GM12878 (cell line): ENCODE data around the gene TMEM266. TPM values are rescaled to one million over a fixed set of nuclear protein-coding genes. Genes with fewer than 3 reads are reported as not detected.

Source experiments
- ASH2L ChIP-seq: fragments of 300-600, 200-600 bp; sonication (generic); IDR thresholded peaks from 2 replicates; pipeline ENCODE4 v1.6.1; 2017; ENCODE audit warnings: low read depth, mild to moderate bottlenecking, borderline replicate concordance
- BHLHE40 ChIP-seq, 2 experiments: fragments of 450-650 bp in 1 of 2; IDR thresholded peaks; 2 replicates each; pipeline ENCODE4 v1.6.1; 2011 to 2017; ENCODE audit warnings: low read depth in 2 of 2, borderline replicate concordance in 1 of 2, improper control_type of control experiment in 1 of 2, low read length in 1 of 2, mild to moderate bottlenecking in 1 of 2
- CHD2 ChIP-seq: IDR thresholded peaks from 2 replicates; pipeline ENCODE4 v1.6.1; 2011; ENCODE audit warnings: low read depth, low read length, improper control_type of control experiment, borderline replicate concordance
- CHD4 ChIP-seq: fragments of 200-600 bp; sonication (generic); IDR thresholded peaks from 2 replicates; pipeline ENCODE4 v1.6.1; 2016; ENCODE audit warnings: mild to moderate bottlenecking
- DPF2 ChIP-seq: fragments of 450-650 bp; IDR thresholded peaks from 2 replicates; pipeline ENCODE4 v1.6.1; 2017; ENCODE audit warnings: mild to moderate bottlenecking
- EED ChIP-seq: sonication (generic); IDR thresholded peaks from 2 replicates; pipeline ENCODE4 v1.6.1; 2016; ENCODE audit warnings: antibody characterized with exemption, low read depth
- PML ChIP-seq: IDR thresholded peaks from 2 replicates; pipeline ENCODE4 v1.6.1; 2012; ENCODE audit warnings: low read length, inconsistent platforms
- POLR2AphosphoS2 ChIP-seq: IDR thresholded peaks from 2 replicates; pipeline ENCODE4 v1.6.1; 2011; ENCODE audit warnings: low read depth, mild to moderate bottlenecking, low read length, improper control_type of control experiment, moderate library complexity
- REST ChIP-seq: IDR thresholded peaks from 2 replicates; pipeline ENCODE4 v1.6.1; 2012; ENCODE audit warnings: mild to moderate bottlenecking, low read depth, low read length
- SMAD1 ChIP-seq: fragments of 450-650 bp; IDR thresholded peaks from 2 replicates; pipeline ENCODE4 v1.6.1; 2018; ENCODE audit warnings: mild to moderate bottlenecking, low read depth; ENCODE audit not compliant: partially characterized antibody
- SP1 ChIP-seq: IDR thresholded peaks from one replicate; pipeline ENCODE4 v1.6.1; 2011; ENCODE audit warnings: low read depth, low read length
- SPI1 ChIP-seq: IDR thresholded peaks from 2 replicates; pipeline ENCODE4 v1.6.1; 2011; ENCODE audit warnings: low read depth, mild to moderate bottlenecking, low read length, moderate library complexity, borderline replicate concordance; ENCODE audit not compliant: insufficient read depth
- SREBF1 ChIP-seq: IDR thresholded peaks from 2 replicates; pipeline ENCODE4 v1.6.1; 2012; ENCODE audit warnings: mild to moderate bottlenecking, low read length
- STAT3 ChIP-seq: IDR thresholded peaks from 2 replicates; pipeline ENCODE4 v1.6.1; 2011; ENCODE audit warnings: low read depth, low read length, improper control_type of control experiment
- TCF12 ChIP-seq: IDR thresholded peaks from 2 replicates; pipeline ENCODE4 v1.6.1; 2011; ENCODE audit warnings: low read depth, mild to moderate bottlenecking, low read length
- TCF3 ChIP-seq: IDR thresholded peaks from 2 replicates; pipeline ENCODE4 v1.6.1; 2012; ENCODE audit warnings: low read depth, mild to moderate bottlenecking, low read length, borderline replicate concordance; ENCODE audit not compliant: insufficient read depth
- TCF7 ChIP-seq: IDR thresholded peaks from 2 replicates; pipeline ENCODE4 v1.6.1; 2014; ENCODE audit warnings: antibody characterized with exemption, borderline replicate concordance
- ZNF24 ChIP-seq: fragments of 450-650 bp; IDR thresholded peaks from 2 replicates; pipeline ENCODE4 v1.6.1; 2017; ENCODE audit warnings: antibody characterized with exemption, mild to moderate bottlenecking
- polyA plus RNA-seq, 11 experiments: library from polyadenylated mRNA; depleted of rRNA in 4 of 11; unstranded in 6 of 11; stranded (reverse) in 5 of 11; fragments of >200 nt; fragmentation: Nextera tagmentation in 4 of 11; fragmentation: Illumina TruSeq in 1 of 11; extraction: Ambion mirVana in 4 of 11; extraction: Trizol in 1 of 11; gene quantifications; 1 replicate in 1 of 11; 2 replicates in 10 of 11; pipeline versions ENCODE4 v1.2.1 to v1.2.3, GENCODE V29; 2011 to 2016; ENCODE audit warnings: inconsistent platforms in 2 of 11, missing spikeins in 2 of 11, low read depth in 1 of 11
- total RNA-seq, 4 experiments: library from RNA; depleted of rRNA in 3 of 4; stranded (reverse); fragments of >200 nt in 3 of 4; fragmentation: Illumina TruSeq in 1 of 4; extraction: Trizol in 1 of 4; gene quantifications; 2 replicates each; pipeline versions ENCODE4 v1.2.1 to v1.2.3, GENCODE V29; 2013 to 2021
- TF ChIP-seq, protein P1 (sequence below): IDR thresholded peaks from 2 replicates; pipeline ENCODE4 v1.6.1; 2011; ENCODE audit warnings: low read depth, low read length, improper control_type of control experiment, borderline replicate concordance
- TF ChIP-seq, protein P2 (sequence below): fragments of 450-650 bp; IDR thresholded peaks from 2 replicates; pipeline ENCODE4 v1.6.1; 2014; ENCODE audit warnings: mild to moderate bottlenecking
- TF ChIP-seq, protein P3 (sequence below): fragments of 450-650 bp; IDR thresholded peaks from 2 replicates; pipeline ENCODE4 v1.6.1; 2017; ENCODE audit warnings: low read depth, mild to moderate bottlenecking, moderate library complexity

The TMEM266 gene
- total and polyA plus RNA-seq, 10 of the 15 experiments (the other 5 are each of a cell fraction or from before 2014, with no cell fraction given), result 0.11 to 0.70 (median 0.39) TPM

DNA sequence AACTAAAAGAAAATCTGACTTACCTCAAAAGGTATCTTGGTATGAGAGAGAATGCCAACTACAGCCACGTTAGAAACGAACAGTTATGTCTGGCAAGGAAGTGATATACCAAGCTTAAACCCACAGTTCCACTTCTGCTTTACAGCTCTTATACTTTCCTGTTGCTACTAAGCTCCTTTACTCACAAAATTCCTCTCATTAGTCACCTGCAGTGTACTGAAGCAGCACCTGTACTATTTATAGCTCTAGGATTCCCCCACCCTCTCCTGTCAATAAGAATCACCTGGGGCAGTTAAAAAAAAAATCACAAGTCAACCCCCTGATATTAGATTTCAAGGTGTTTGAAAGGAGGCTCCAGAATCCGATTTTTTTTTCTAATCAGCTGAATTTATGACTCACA is 2.9 kb upstream of the TMEM266 start (continued):
- TF ChIP-seq DPF2 (peak; percentile 88), REST (no peak), SP1 (no peak), TCF7 (no peak), TCF12 (no peak), ASH2L (no peak), BHLHE40 (IDR thresholded peaks at IDR 0.05; ENCODE audit: borderline replicate concordance in 1 of 2, low read depth in 2 of 2, low read length in 1 of 2) (peak; percentile 69 to 83; a peak in 3 of 4 replicates), CHD4 (no peak), STAT3 (peak; percentile 86; the same call in 1 of the 2 replicates), POLR2AphosphoS2 (no peak), EED (peak; percentile 71; the same call in 1 of the 2 replicates), ZNF24 (peak; percentile 42; the same call in 1 of the 2 replicates), TCF3 (no peak), CHD2 (no peak), SREBF1 (no peak), PML (peak; percentile 36; the same call in 1 of the 2 replicates), SMAD1 (no peak), SPI1 (peak; percentile 98)
- TF ChIP-seq, protein P1, sequence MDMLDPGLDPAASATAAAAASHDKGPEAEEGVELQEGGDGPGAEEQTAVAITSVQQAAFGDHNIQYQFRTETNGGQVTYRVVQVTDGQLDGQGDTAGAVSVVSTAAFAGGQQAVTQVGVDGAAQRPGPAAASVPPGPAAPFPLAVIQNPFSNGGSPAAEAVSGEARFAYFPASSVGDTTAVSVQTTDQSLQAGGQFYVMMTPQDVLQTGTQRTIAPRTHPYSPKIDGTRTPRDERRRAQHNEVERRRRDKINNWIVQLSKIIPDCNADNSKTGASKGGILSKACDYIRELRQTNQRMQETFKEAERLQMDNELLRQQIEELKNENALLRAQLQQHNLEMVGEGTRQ, result no peak
- TF ChIP-seq, protein P2, sequence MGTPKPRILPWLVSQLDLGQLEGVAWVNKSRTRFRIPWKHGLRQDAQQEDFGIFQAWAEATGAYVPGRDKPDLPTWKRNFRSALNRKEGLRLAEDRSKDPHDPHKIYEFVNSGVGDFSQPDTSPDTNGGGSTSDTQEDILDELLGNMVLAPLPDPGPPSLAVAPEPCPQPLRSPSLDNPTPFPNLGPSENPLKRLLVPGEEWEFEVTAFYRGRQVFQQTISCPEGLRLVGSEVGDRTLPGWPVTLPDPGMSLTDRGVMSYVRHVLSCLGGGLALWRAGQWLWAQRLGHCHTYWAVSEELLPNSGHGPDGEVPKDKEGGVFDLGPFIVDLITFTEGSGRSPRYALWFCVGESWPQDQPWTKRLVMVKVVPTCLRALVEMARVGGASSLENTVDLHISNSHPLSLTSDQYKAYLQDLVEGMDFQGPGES, result no peak
- TF ChIP-seq, protein P3, sequence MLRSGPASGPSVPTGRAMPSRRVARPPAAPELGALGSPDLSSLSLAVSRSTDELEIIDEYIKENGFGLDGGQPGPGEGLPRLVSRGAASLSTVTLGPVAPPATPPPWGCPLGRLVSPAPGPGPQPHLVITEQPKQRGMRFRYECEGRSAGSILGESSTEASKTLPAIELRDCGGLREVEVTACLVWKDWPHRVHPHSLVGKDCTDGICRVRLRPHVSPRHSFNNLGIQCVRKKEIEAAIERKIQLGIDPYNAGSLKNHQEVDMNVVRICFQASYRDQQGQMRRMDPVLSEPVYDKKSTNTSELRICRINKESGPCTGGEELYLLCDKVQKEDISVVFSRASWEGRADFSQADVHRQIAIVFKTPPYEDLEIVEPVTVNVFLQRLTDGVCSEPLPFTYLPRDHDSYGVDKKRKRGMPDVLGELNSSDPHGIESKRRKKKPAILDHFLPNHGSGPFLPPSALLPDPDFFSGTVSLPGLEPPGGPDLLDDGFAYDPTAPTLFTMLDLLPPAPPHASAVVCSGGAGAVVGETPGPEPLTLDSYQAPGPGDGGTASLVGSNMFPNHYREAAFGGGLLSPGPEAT, result peak; percentile 91
